ENCODE results near the gene RETNLB. TPM values are rescaled to one million over a fixed set of nuclear protein-coding genes. Genes with fewer than 3 reads are reported as not detected.

The RETNLB gene
- total RNA-seq, 6 experiments from 2014 or later = not detected

DNA sequence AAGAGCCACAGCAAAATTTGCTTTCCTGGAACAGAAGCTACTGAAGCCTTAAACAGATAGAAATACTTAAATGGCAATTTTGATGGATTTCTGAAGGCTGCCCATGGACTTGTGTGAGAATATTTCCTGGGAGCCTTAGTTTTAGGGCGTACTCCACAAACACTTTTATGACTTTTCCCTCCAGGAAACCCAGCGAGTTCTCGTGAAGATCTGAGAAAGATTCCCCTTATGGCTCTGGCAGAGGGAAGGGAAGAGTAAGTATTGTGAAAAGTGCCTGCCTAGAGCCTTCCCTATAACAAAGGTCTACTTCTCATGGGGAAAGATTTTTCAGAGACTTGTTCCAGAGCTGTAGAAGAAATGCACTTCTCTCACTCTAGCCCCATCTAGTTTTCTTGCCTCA, 34.3 kb upstream of the RETNLB start:
- ATAC-seq = no peak
- H3K4me1 ChIP-seq = no peaks in the 10 kb centered on the region

GRCh38 chr3:108780235-108780634, 23.0 kb upstream of the RETNLB start:
- H3K27ac ChIP-seq = no peak overlapping the region
- WGBS (ENCODE audit: insufficient coverage, low coverage, low lambda C conversion rate, missing lambda C conversion rate) = 42% methylated on average over 1 of the region's 4 CpGs
- H3K9me3 ChIP-seq = no peaks in the 10 kb centered on the region
- intact Hi-C loops (cut with DNase I) = no loop called here
- H3K36me3 ChIP-seq = no peaks in the 10 kb centered on the region
- ATAC-seq (no peak), DNase-seq (no peak)
- H3K27me3 ChIP-seq = no peaks in the 10 kb centered on the region
- TF ChIP-seq POLR2A (IDR thresholded peaks at IDR 0.05) = no peak
- TF ChIP-seq, protein P1, sequence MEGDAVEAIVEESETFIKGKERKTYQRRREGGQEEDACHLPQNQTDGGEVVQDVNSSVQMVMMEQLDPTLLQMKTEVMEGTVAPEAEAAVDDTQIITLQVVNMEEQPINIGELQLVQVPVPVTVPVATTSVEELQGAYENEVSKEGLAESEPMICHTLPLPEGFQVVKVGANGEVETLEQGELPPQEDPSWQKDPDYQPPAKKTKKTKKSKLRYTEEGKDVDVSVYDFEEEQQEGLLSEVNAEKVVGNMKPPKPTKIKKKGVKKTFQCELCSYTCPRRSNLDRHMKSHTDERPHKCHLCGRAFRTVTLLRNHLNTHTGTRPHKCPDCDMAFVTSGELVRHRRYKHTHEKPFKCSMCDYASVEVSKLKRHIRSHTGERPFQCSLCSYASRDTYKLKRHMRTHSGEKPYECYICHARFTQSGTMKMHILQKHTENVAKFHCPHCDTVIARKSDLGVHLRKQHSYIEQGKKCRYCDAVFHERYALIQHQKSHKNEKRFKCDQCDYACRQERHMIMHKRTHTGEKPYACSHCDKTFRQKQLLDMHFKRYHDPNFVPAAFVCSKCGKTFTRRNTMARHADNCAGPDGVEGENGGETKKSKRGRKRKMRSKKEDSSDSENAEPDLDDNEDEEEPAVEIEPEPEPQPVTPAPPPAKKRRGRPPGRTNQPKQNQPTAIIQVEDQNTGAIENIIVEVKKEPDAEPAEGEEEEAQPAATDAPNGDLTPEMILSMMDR (IDR thresholded peaks at IDR 0.05) = no peak
- no peaks in the 10 kb centered on the region for H3K4me1 ChIP-seq
- H3K4me3 ChIP-seq = no peak overlapping the region

More for the DNA sequence above, 34.3 kb upstream of the RETNLB start:
- intact Hi-C loops (cut with DNase I) = no loop called here
- no peak for DNase-seq
- no peaks in the 10 kb centered on the region for H3K27me3 ChIP-seq
- no peak for TF ChIP-seq POLR2A (IDR thresholded peaks at IDR 0.05)
- TF ChIP-seq, protein P1 (IDR thresholded peaks at IDR 0.05) = no peak
- H3K4me3 ChIP-seq = no peak overlapping the region
- no peaks in the 10 kb centered on the region for H3K36me3 ChIP-seq
- 29% methylated on average over 3 of the region's 3 CpGs for WGBS (ENCODE audit: insufficient coverage, low coverage, low lambda C conversion rate, missing lambda C conversion rate)
- no peak overlapping the region for H3K27ac ChIP-seq
- no peaks in the 10 kb centered on the region for H3K9me3 ChIP-seq

DNA sequence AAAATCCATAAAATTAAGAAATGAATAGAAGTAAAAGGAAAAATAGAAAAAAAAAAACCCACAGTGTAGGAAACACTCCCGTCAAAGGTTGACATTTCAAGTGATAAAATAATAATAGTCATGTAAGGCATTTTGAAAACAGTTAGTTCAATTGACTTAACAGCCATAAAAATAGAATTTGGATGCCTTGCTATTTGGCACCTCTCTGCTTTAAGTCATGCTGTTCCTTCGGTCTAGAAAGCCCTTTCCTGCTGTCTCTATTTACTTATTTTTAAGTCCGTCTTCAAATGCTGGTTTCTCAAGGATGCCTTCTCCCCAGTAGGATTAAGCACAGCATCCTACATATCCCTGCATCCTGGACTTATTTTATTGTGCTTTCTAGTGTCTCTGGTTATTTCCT, 22.3 kb upstream of the RETNLB start:
- no peaks in the 10 kb centered on the region for H3K36me3 ChIP-seq
- no peak overlapping the region for H3K4me3 ChIP-seq
- intact Hi-C loops (cut with DNase I) = no loop called here
- DNase-seq = no peak
- WGBS (ENCODE audit: insufficient coverage, low coverage, low lambda C conversion rate, missing lambda C conversion rate) = 52% methylated on average over 3 of the region's 3 CpGs
- no peak for ATAC-seq
- H3K9me3 ChIP-seq = no peaks in the 10 kb centered on the region
- no peaks in the 10 kb centered on the region for H3K27me3 ChIP-seq
- TF ChIP-seq, protein P1 (IDR thresholded peaks at IDR 0.05) = no peak
- TF ChIP-seq POLR2A (IDR thresholded peaks at IDR 0.05) = no peak
- no peak overlapping the region for H3K27ac ChIP-seq
- no peaks in the 10 kb centered on the region for H3K4me1 ChIP-seq

- Histone ChIP-seq H3K27ac (no peak overlapping the region), H3K4me1 (no peaks in the 10 kb centered on the region), H3K27me3 (no peaks in the 10 kb centered on the region), H3K36me3 (no peaks in the 10 kb centered on the region), H3K9me3 (no peaks in the 10 kb centered on the region), H3K4me3 (no peak overlapping the region)
- intact Hi-C loops (cut with DNase I) = no loop called here
- no peak for DNase-seq
- WGBS (ENCODE audit: insufficient coverage, low coverage, low lambda C conversion rate, missing lambda C conversion rate) = 75% methylated on average over 1 of the region's 1 CpG
- TF ChIP-seq, protein P1 (IDR thresholded peaks at IDR 0.05) = no peak
- no peak for TF ChIP-seq POLR2A (IDR thresholded peaks at IDR 0.05)
- no peak for ATAC-seq
Observed at GRCh38 chr3:108775649-108776048, 18.4 kb upstream of the RETNLB start.

- 64% methylated on average over 3 of the region's 3 CpGs for WGBS (ENCODE audit: insufficient coverage, low coverage, low lambda C conversion rate, missing lambda C conversion rate)
- H3K9me3 ChIP-seq = no peaks in the 10 kb centered on the region
Observed at GRCh38 chr3:108767253-108767652, 10.0 kb upstream of the RETNLB start.

More at GRCh38 chr3:108767253-108767652, 10.0 kb upstream of the RETNLB start:
- Histone ChIP-seq H3K27me3 (no peaks in the 10 kb centered on the region), H3K4me1 (no peaks in the 10 kb centered on the region), H3K27ac (no peak overlapping the region), H3K36me3 (no peaks in the 10 kb centered on the region), H3K4me3 (no peak overlapping the region)
- no peak for ATAC-seq
- TF ChIP-seq, protein P1 (IDR thresholded peaks at IDR 0.05) = no peak
- intact Hi-C loops (cut with DNase I) = no loop called here
- no peak for DNase-seq
